GM19351 (cell line): ENCODE data around the gene OR10C1.

Experiments
- ATAC-seq: cut with Tn5 transposase; IDR thresholded peaks from one replicate; pipeline ENCODE4 v1.9.1; 2021; ENCODE audit warnings: mild to moderate bottlenecking, moderate library complexity; ENCODE audit not compliant: unreplicated experiment

Gene OR10C1

DNA sequence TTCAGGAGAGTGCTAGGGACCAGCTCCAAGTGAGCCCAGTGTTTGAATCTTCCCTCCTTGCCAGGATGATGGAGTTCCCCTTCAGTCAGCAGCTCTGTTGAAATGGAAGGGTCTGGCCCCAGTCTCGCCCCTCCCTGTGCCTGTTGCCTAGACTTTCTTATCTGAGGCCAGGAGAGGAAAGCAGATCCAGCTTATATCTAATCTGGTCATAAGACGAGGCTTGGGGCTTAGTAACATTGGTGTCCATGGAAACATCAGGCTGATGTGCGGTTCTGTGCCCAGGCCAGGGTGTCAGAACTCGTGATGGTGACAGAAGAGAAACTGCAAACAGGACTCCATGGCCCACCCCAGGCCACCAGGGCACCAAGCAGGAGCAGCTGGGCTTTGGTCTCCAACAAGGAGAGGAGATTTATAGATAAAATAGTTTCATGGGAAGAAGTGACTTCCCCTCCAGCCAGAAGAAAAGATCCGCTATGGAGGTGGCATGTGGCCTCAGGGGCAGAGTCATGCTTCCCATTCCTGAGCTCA, 38.9 kb downstream of the OR10C1 start:
- ATAC-seq = no peak

DNA sequence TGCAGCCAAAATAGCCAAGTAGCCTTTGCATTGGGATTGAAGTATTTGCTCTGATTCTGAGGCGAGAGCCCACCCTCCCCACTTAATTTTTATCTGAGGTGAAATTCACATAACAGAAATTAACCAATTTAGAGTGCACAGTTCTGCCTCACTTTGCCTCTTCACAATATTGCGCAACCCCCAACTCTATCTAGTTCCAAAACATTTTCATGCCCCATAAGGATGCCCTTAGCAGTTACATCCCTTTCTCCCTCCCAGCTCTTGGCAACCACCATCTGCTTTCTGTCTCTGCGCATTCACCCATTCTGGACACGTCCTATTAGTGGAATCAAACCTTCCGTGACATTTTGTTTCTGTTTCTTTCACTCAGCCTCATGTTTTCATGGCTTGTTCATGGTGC, 39.6 kb downstream of the OR10C1 start:
- no peak for ATAC-seq

DNA sequence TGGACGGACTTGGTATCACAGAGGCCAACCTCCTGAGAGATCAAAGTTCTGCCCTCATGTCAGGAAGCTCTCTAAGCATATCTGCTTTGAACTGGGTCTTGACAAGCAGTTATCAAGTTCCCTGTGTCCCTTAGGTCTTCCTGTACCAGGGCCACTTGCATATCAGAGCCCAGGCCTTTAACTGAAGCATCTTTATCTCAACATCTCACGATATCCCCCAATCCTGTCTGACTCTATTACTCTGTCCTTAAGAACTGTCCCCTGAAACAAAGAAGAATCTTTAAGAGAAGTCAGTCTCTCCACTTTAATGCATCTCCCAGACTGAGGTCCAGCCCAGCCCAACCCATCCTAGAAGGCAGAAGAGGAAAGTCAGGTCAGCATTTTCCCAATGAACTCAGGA, 40.5 kb downstream of the OR10C1 start:
- no peak for ATAC-seq

DNA sequence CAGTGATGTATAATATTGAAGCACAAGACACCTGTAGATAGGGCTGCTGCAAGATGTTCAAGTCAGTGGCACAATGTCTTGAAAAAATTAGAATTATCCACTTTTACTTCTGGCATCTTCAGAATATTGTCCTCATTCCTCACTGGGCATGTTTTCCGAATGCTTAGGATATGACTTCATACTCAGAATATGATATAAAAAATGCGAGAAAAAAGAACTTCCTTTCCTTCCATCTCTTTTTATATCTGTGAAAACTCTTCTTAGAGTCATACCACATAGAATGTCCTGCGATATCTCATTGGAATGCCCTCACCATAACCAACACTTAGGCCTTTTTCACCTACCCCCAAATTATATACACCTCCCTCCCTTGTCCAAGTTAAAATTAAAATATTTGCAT, 44.1 kb downstream of the OR10C1 start:
- ATAC-seq = no peak

DNA sequence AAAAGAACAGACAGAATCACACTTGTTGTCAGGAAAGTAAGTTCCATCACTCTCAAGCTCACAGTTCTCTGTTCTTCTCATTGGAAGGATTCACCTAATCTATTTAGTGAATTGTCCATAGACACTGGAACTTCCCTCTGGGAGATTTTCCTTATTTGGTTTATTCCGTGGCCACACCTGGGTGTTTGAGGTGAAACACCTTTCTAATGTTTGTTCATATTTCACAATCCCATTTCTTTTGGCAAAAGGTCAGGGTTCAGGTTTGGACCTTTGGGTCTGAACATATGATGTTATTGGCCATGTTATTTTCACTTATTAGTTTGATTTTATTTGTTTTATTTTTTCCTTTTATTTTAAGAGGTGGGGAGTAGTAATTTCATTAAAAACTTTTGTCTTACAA, 44.6 kb downstream of the OR10C1 start:
- ATAC-seq = no peak

DNA sequence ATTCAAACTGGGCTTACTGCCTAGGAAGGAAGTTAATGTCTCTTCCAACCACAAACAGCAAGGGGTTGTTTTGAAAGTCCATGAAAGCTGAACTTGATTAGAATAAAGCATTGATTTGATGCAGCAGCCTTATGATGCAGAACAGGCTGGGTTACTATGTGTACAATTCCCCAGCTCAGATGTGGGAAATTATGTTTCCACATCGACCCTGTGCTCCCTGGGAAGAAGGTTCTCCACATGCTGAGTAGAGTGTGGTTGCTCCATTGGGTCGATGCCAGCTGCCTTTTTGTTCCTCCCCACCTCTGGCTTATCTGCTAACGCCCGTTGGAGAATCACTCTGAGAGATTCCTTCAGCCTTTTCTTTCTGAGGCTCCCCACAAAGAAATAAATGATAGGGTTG, 47.5 kb downstream of the OR10C1 start:
- no peak for ATAC-seq

DNA sequence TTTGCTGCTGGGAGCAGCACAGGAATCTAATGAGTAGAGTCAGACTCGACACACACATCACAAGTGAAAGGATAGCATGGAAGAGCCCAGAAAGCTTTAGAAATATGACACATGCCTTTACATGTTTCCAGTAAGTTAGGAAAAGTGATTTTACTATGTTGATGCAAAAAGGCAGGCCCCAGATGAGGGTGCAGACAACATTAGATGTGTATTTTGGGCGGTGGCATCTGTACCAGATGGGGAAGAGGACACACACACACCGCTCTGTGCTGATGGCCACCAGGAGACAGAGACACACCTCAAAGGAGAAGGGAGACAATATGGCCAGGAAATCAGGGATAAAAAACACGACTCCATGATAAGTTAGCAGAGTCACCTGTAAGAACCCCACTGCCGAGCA, 48.0 kb downstream of the OR10C1 start:
- no peak for ATAC-seq

DNA sequence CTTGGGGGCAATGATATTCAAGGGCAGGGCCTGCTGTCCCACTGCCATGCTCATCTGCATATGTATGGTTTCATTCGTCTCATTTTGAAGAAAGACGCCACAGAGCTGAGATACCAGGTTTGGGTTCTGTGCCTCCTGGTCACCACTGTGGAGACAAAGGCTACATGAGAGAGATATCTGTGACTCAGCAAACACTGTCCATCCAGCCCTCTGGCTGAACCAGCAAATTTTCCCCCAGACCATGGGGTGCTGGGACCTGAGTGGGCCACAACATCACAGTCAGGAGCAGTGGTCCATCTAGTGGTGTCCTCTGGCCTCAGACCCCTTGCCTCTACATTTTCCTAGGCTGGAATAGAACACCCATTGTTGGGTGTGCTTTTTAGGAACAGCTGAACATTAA, 48.6 kb downstream of the OR10C1 start, which contains the start of gene MAS1L:
MAS1L (minus strand) TSS at position 297 of the 400 bp plus-strand sequence; CDS start at position 243, 54 bp downstream.
- no peak for ATAC-seq

DNA sequence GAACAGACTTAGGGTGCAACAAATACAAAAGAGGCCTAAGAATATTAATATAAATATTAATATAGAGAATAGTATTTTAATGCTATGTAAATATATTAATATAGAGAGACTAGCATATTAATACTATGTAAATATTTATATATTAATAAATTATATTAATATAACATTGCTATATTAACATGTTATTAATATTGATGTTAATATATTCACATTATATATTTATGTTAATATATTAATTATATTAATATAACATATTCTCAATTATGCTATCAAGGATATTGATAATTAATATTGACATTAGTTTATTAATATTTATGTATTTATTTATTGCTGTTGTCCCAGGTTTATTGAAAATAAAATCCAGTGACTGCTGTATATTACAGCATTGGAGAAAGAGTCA, 49.8 kb downstream of the OR10C1 start:
- ATAC-seq = no peak

DNA sequence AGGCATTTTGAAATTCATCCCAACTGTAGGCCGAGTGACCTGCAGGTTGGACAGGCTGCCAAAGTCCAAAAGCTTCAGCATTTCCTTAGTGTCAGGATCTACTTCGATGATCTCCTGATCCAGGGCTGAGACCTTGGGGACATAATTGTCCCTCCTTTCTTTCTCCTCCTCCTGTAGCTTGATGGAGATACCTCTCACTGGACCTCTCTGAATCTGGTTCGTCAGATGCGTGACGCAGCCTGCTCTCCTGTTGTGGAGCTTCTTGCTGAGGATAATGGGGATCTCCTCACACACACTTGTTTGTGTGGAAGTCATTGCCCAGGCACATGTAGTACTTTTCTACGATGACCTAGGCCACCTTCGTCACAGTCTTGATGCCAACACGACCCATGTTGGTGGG, 50.2 kb downstream of the OR10C1 start:
- ATAC-seq = no peak

DNA sequence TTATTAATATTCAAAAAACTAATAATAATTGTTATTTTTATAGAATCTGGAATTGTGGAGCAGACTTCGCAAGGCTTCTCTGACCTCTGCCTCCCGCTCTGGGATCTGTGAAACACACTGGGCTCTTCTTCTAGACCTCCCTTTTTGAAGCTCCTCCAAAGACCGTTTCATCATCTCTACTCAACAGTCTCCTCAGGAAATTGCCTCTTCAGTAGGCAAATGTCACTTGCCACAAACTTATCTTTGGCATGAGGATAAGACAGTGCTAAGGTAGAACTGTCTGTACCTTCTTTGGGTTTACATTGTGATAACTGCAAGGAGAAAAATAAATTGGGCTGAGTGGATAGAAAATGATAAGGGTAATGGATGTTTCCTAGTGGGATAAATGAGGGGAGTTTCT, 50.9 kb downstream of the OR10C1 start:
- ATAC-seq = no peak

DNA sequence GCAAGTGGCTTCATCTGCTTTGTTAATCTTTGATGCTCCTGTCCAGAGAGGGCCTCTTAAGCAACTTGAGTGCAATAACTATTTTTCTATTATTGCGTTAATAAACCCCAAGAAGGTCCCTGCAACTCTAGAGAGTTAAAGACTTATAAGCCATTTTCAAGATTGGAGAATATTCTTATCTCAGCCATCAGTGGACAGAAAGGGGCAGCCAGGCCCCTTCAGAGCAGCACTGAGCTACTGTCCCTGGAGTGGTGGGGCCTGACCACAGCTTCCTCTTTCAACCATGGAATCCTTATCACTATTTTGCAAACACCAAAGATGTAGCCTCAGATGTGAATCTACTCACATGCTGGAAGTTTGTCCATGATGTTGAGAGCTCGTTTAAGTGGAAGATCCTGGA, 51.4 kb downstream of the OR10C1 start:
- no peak for ATAC-seq
